ENCODE data around the gene FOXP1.
A peak's percentile ranks its signal among the peaks of the same experiment; 100 is the strongest.

Gene FOXP1

DNA sequence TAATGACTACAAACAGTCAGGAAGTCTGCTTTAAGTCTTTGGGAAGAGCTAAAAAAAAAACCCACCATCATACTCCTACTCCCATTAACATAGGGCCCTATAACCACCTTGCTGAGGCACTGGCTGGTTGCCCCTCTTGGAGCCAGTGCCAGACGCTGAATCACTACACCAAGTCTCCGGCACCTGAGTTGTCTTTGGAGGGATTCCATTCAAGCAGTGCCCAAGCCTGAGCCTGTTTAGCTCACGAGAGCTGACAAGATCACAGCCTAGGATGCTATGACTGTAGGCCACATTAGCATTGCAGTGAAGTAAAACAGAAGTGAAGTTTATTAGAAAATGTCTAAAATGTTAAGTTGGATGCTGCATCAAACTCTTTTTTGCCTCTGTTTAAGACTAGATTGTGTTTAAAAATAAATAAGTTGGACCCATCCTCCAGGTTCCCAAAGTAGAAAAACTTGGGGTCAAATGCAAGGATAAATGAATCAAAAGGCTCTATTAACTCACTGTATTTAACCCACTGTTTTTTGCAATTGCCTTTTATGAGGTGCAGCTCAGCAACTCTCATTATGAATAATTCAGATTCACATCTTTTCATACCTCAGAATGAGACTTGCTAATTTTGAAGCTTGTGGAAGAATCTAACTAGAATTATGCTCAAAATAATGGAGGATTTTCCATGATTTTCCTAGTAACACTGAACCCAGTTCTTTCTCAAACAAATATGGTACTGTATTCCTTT, 461.9 kb downstream of the FOXP1 start:
- Histone ChIP-seq H3K4me1 (ENCODE audit: insufficient read depth, poor library complexity, severe bottlenecking) (peaks cover 7% of the 10 kb centered on the region), H3K36me3 (ENCODE audit: low read depth) (no peaks in the 10 kb centered on the region), H3K9me3 (ENCODE audit: severe bottlenecking) (no peaks in the 10 kb centered on the region), H3K27me3 (ENCODE audit: insufficient read depth, poor library complexity, severe bottlenecking) (no peaks in the 10 kb centered on the region), H3K4me3 (ENCODE audit: severe bottlenecking) (no peak overlapping the region), H3K27ac (ENCODE audit: poor library complexity, severe bottlenecking) (no peak overlapping the region)
- no peak for ATAC-seq (ENCODE audit: low read depth)
- DNase-seq (ENCODE audit: low spot score) = no peak
- TF ChIP-seq, protein P1, sequence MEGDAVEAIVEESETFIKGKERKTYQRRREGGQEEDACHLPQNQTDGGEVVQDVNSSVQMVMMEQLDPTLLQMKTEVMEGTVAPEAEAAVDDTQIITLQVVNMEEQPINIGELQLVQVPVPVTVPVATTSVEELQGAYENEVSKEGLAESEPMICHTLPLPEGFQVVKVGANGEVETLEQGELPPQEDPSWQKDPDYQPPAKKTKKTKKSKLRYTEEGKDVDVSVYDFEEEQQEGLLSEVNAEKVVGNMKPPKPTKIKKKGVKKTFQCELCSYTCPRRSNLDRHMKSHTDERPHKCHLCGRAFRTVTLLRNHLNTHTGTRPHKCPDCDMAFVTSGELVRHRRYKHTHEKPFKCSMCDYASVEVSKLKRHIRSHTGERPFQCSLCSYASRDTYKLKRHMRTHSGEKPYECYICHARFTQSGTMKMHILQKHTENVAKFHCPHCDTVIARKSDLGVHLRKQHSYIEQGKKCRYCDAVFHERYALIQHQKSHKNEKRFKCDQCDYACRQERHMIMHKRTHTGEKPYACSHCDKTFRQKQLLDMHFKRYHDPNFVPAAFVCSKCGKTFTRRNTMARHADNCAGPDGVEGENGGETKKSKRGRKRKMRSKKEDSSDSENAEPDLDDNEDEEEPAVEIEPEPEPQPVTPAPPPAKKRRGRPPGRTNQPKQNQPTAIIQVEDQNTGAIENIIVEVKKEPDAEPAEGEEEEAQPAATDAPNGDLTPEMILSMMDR (IDR thresholded peaks at IDR 0.05; ENCODE audit: poor library complexity, severe bottlenecking) = no peak

GRCh38 chr3:71120012-71120411, 463.5 kb downstream of the FOXP1 start:
- TF ChIP-seq, protein P1 (IDR thresholded peaks at IDR 0.05; ENCODE audit: poor library complexity, severe bottlenecking) = no peak
- Histone ChIP-seq H3K36me3 (ENCODE audit: low read depth) (no peaks in the 10 kb centered on the region), H3K27ac (ENCODE audit: poor library complexity, severe bottlenecking) (no peak overlapping the region), H3K4me1 (ENCODE audit: insufficient read depth, poor library complexity, severe bottlenecking) (peaks cover 7% of the 10 kb centered on the region), H3K4me3 (ENCODE audit: severe bottlenecking) (no peak overlapping the region), H3K9me3 (ENCODE audit: severe bottlenecking) (no peaks in the 10 kb centered on the region), H3K27me3 (ENCODE audit: insufficient read depth, poor library complexity, severe bottlenecking) (no peaks in the 10 kb centered on the region)
- ATAC-seq (ENCODE audit: low read depth) (no peak), DNase-seq (ENCODE audit: low spot score) (no peak)

GRCh38 chr3:71119171-71119570, 464.4 kb downstream of the FOXP1 start:
- ATAC-seq (ENCODE audit: low read depth) (no peak), DNase-seq (ENCODE audit: low spot score) (no peak)
- TF ChIP-seq, protein P1 (IDR thresholded peaks at IDR 0.05; ENCODE audit: poor library complexity, severe bottlenecking) = no peak
- H3K27ac ChIP-seq (ENCODE audit: poor library complexity, severe bottlenecking) = no peak overlapping the region
- no peaks in the 10 kb centered on the region for H3K27me3 ChIP-seq (ENCODE audit: insufficient read depth, poor library complexity, severe bottlenecking)
- H3K4me3 ChIP-seq (ENCODE audit: severe bottlenecking) = no peak overlapping the region
- peaks cover 7% of the 10 kb centered on the region for H3K4me1 ChIP-seq (ENCODE audit: insufficient read depth, poor library complexity, severe bottlenecking)
- no peaks in the 10 kb centered on the region for H3K36me3 ChIP-seq (ENCODE audit: low read depth)
- no peaks in the 10 kb centered on the region for H3K9me3 ChIP-seq (ENCODE audit: severe bottlenecking)

GRCh38 chr3:71118436-71118835, 465.1 kb downstream of the FOXP1 start:
- no peaks in the 10 kb centered on the region for H3K9me3 ChIP-seq (ENCODE audit: severe bottlenecking)
- TF ChIP-seq, protein P1 (IDR thresholded peaks at IDR 0.05; ENCODE audit: poor library complexity, severe bottlenecking) = no peak
- no peak overlapping the region for H3K27ac ChIP-seq (ENCODE audit: poor library complexity, severe bottlenecking)
- ATAC-seq (ENCODE audit: low read depth) = no peak
- H3K36me3 ChIP-seq (ENCODE audit: low read depth) = no peaks in the 10 kb centered on the region
- no peaks in the 10 kb centered on the region for H3K27me3 ChIP-seq (ENCODE audit: insufficient read depth, poor library complexity, severe bottlenecking)
- no peak overlapping the region for H3K4me3 ChIP-seq (ENCODE audit: severe bottlenecking)
- H3K4me1 ChIP-seq (ENCODE audit: insufficient read depth, poor library complexity, severe bottlenecking) = peaks cover 7% of the 10 kb centered on the region
- DNase-seq (ENCODE audit: low spot score) = no peak

DNA sequence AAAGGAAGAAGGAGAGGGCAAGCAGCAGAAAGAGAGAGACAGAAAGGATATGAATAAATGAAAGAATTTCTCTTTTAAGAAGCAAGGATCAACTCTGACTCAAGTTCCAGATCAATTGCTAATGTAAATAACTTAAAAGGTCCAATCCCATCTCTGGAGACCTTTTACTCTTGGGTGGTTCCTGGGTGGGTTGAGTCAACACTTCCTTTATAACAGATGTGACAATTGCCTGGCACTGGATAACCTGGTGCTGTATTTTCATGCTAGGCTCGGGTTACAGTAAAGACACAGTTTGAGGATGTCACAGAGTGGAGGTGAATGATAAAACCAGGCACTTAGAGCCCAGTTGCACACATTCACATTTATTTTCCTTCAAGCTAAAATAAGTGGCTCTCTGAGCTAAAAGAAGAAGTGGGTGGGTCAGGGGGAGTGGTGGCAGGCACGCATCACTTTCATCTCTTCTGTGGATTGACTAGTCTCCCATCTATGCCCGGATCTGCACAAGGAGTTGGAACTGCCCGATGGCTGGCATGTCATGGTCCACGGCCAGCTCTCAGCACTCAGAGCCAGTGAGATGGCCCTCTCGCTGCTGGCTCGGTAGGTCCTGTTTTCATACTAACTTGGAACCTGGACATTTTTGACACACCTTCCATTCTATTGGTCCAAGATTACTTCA, 465.8 kb downstream of the FOXP1 start:
- DNase-seq (ENCODE audit: low spot score) = no peak
- no peaks in the 10 kb centered on the region for H3K9me3 ChIP-seq (ENCODE audit: severe bottlenecking)
- peaks cover 7% of the 10 kb centered on the region for H3K4me1 ChIP-seq (ENCODE audit: insufficient read depth, poor library complexity, severe bottlenecking)
- H3K27me3 ChIP-seq (ENCODE audit: insufficient read depth, poor library complexity, severe bottlenecking) = no peaks in the 10 kb centered on the region
- TF ChIP-seq, protein P1 (IDR thresholded peaks at IDR 0.05; ENCODE audit: poor library complexity, severe bottlenecking) = no peak
- no peak overlapping the region for H3K27ac ChIP-seq (ENCODE audit: poor library complexity, severe bottlenecking)
- no peak overlapping the region for H3K4me3 ChIP-seq (ENCODE audit: severe bottlenecking)
- peak; percentile 48; the same call in 1 of the 3 replicates for ATAC-seq (ENCODE audit: low read depth)
- H3K36me3 ChIP-seq (ENCODE audit: low read depth) = no peaks in the 10 kb centered on the region
